Adrenal gland (tissue), 12 donors: Measurements from ENCODE around the gene RALGPS1. TPM values are rescaled to one million over a fixed set of nuclear protein-coding genes. Genes with fewer than 3 reads are reported as not detected.

Experiments
- DNase-seq, 7 donors: peaks; one replicate each; pipeline ENCODE4 v3.0.0-alpha.2; 2019 to 2020
- H3K27ac ChIP-seq, 5 donors: fragments of 200-600 bp; sonication (generic) in 4 of 5; 1 replicate in 3 of 5; 2 replicates in 2 of 5; pipeline versions ENCODE4 v1.5.1 to v1.8.0; 2016 to 2020; ENCODE audit warnings: mild to moderate bottlenecking in 1 of 5
- H3K27me3 ChIP-seq: fragments of 200-600 bp; 2 replicates; pipeline ENCODE4 v1.8.0; 2021
- H3K36me3 ChIP-seq, 2 donors: fragments of 200-600 bp; replicated peaks in 1 of 2; 1 replicate in 1 of 2; 2 replicates in 1 of 2; pipeline versions ENCODE4 v1.5.1 to v1.8.0; 2018 to 2022
- H3K4me1 ChIP-seq, 2 donors: fragments of 200-600 bp; replicated peaks in 1 of 2; 1 replicate in 1 of 2; 2 replicates in 1 of 2; pipeline versions ENCODE4 v1.5.1 to v1.8.0; 2018 to 2021
- H3K4me3 ChIP-seq, 4 donors: fragments of 200-600 bp; sonication (generic) in 3 of 4; one replicate each; pipeline ENCODE4 v1.5.1; 2016 to 2018
- H3K9me3 ChIP-seq, 3 donors: fragments of 200-600 bp; sonication (generic) in 1 of 3; replicated peaks in 1 of 3; 1 replicate in 2 of 3; 2 replicates in 1 of 3; pipeline versions ENCODE4 v1.5.1 to v1.8.0; 2016 to 2021
- POLR2A ChIP-seq, 2 donors: fragments of 450-650 bp; IDR thresholded peaks; one replicate each; pipeline ENCODE4 v1.6.1; 2017; ENCODE audit warnings: antibody characterized with exemption in 2 of 2, mild to moderate bottlenecking in 2 of 2, moderate library complexity in 1 of 2
- WGBS, 4 donors: extraction: QIAGEN DNeasy Blood & Tissue Kit in 2 of 4; methylation state at CpG; one replicate each; pipeline versions ENCODE4 v1.1.5 to v1.1.7; 2013 to 2017; 5-methylcytosine and 5-hydroxymethylcytosine counted together
- intact Hi-C, 2 donors: fragments of 100-400 bp; cut with DNase I; formaldehyde crosslinking; loops; one replicate each; pipeline versions ENCODE4 v1.14.1 to v1.15.0; 2022 to 2023
- polyA plus RNA-seq, 3 donors: library from polyadenylated mRNA; stranded (reverse); fragments of 200-250 nt in 2 of 3; fragments of 350-450 nt in 1 of 3; fragmentation: Illumina TruSeq in 1 of 3; extraction: RNeasy Lipid Tissue Mini Kit (QIAGEN cat#74804) in 1 of 3; gene quantifications; one replicate each; pipeline ENCODE4 v1.2.3, GENCODE V29; 2013 to 2014
- total RNA-seq, 9 donors: library from RNA; depleted of rRNA in 4 of 9; stranded (reverse); fragments of >200 nt in 4 of 9; fragments of 120-200 nt in 1 of 9; fragmentation: NEBNext Ultra II Directional in 1 of 9; extraction: Animal tissue kit (Norgen Biotek cat#: 25700) in 1 of 9; gene quantifications; one replicate each; pipeline versions ENCODE4 v1.1.0 to v1.2.4, GENCODE V29; 2013 to 2023
- TF ChIP-seq, protein P1 (sequence below), 6 experiments: fragments of 450-650 bp in 4 of 6; fragments of 200-600 bp in 2 of 6; sonication (generic) in 1 of 6; IDR thresholded peaks; 1 replicate in 5 of 6; 2 replicates in 1 of 6; pipeline versions ENCODE4 v1.5.1 to v1.8.0; 2016 to 2021; ENCODE audit warnings: antibody characterized with exemption in 6 of 6, mild to moderate bottlenecking in 2 of 6, moderate library complexity in 1 of 6
- donor health status: healthy with polysubstance abuse.
- donor health status: Bipolar disorder and iron deficiency.
- donor health status: DM: yes; HTN: yes; CAD: no.
- donor health status: DM: no; HTN: no; CAD: no.
- donor health status: DM: no; HTN: no; CAD: no.
- donor health status: DM: yes; HTN: yes; CAD: no.

The RALGPS1 gene
- total and polyA plus RNA-seq, 12 donors = 2.8 to 9.9 (median 5.1) TPM

DNA sequence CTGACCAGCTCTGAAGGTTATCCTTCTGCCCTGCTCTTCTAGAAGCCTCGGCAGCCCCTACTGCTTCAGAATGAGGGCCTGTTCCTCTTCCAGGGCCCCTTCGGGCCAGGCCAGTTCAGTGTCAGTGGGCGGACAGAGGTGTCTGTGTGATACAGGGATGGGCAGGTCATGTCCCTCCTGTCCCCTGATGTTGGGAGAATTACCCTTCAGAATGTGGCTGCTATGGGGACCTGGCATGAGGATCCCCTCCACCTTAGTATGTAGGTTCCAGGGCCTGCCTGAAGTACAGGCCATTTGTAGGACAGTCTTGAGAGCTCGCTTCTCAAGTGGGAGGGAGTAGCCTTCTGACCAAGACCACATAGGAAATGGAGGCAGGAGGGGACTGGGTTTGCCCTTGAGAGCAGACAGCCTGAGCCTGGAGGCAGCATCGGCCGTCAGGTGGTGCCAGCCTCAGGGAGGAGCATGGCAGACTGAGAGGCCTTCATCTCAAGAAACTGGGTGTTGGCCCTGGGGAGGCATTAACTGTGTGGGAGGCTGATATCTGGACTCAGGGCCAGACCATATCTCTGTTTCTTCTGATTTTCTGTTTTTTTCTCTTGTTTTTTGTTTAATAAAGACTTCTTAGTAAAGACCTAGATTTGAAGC is 175.9 kb downstream of the RALGPS1 start:
- no peak overlapping the region for H3K4me3 ChIP-seq
- no peaks in the 10 kb centered on the region for H3K36me3 ChIP-seq
- H3K9me3 ChIP-seq = no peaks in the 10 kb centered on the region
- TF ChIP-seq POLR2A (IDR thresholded peaks at IDR 0.05) = no peak
- TF ChIP-seq, protein P1, sequence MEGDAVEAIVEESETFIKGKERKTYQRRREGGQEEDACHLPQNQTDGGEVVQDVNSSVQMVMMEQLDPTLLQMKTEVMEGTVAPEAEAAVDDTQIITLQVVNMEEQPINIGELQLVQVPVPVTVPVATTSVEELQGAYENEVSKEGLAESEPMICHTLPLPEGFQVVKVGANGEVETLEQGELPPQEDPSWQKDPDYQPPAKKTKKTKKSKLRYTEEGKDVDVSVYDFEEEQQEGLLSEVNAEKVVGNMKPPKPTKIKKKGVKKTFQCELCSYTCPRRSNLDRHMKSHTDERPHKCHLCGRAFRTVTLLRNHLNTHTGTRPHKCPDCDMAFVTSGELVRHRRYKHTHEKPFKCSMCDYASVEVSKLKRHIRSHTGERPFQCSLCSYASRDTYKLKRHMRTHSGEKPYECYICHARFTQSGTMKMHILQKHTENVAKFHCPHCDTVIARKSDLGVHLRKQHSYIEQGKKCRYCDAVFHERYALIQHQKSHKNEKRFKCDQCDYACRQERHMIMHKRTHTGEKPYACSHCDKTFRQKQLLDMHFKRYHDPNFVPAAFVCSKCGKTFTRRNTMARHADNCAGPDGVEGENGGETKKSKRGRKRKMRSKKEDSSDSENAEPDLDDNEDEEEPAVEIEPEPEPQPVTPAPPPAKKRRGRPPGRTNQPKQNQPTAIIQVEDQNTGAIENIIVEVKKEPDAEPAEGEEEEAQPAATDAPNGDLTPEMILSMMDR (IDR thresholded peaks at IDR 0.05) = no peak
- H3K27ac ChIP-seq = peak overlapping the region in 2 of 5 donors; percentile 56 to 59
- WGBS, 4 donors = 65 to 86% (median 81%) methylated on average over 5 to 6 of the region's 6 CpGs
- peaks cover 0 to 16% of the 10 kb centered on the region in 2 donors for H3K4me1 ChIP-seq
- peak in 1 of 7 donors; percentile 2 for DNase-seq
- H3K27me3 ChIP-seq = no peaks in the 10 kb centered on the region
- intact Hi-C loops = no loop called here

DNA sequence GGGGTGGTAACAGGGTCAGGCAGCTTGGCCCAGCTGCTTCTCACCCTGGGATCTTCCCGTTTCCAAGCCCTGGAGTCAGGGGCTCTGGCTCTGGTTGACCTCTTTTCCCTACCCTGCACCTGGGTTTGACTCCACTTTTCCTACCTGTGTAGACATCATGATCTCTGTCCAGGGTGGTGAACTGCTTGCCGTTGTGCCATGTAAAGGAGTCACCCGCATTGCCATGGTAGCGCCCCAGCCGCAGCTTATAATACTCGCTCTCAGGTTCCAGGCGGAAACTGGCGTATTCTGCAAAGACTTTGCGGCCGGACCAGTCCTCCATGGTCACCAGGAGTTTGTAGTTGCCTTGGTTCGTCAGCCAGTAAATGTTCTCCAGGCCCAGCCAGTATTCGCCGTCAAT is 176.9 kb downstream of the RALGPS1 start:
- no peaks in the 10 kb centered on the region for H3K36me3 ChIP-seq
- TF ChIP-seq, protein P1 (IDR thresholded peaks at IDR 0.05) = no peak
- no peak for TF ChIP-seq POLR2A (IDR thresholded peaks at IDR 0.05)
- 89 to 98% (median 97%) methylated on average over 10 to 13 of the region's 13 CpGs for WGBS, 4 donors
- H3K4me3 ChIP-seq = no peak overlapping the region
- H3K27me3 ChIP-seq = no peaks in the 10 kb centered on the region
- no peaks in the 10 kb centered on the region for H3K9me3 ChIP-seq
- peaks cover 0 to 16% of the 10 kb centered on the region in 2 donors for H3K4me1 ChIP-seq
- intact Hi-C loops = no loop called here
- DNase-seq = no peak
- H3K27ac ChIP-seq = peak overlapping the region in 1 of 5 donors; percentile 56

DNA sequence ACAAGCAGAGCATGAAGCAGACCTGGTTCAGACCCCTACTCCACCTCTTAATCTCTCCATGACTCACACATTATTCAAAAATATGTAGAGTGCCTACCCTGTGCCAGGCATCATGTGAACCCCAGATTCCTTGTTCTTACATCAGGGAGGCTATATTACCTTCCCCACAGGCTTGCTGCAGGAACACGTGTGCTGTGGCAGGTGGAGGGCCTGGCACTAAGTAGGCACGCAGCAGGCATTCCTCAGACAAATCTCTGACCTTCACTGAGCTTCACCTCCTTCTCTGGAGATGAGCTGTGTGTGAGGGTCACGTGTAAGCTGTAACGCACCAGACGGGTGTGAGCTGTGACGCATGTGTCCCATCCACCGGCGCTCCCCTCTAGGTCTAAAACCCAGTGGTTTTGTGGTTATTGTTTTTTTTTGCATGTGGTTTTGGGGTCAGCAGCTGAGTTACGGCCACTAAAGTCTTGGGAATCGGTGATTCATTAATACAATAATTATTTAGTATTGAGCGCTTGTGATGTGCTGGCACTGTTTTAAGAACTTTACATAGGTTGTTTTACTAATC is 177.5 kb downstream of the RALGPS1 start:
- Histone ChIP-seq H3K4me3 (no peak overlapping the region), H3K27ac (no peak overlapping the region), H3K27me3 (no peaks in the 10 kb centered on the region), H3K4me1 (peaks cover 0 to 16% of the 10 kb centered on the region in 2 donors), H3K36me3 (no peaks in the 10 kb centered on the region), H3K9me3 (no peaks in the 10 kb centered on the region)
- no peak for TF ChIP-seq POLR2A (IDR thresholded peaks at IDR 0.05)
- TF ChIP-seq, protein P1 (IDR thresholded peaks at IDR 0.05) = no peak
- intact Hi-C loops = no loop called here
- DNase-seq = peak in 1 of 7 donors; percentile 6
- 89 to 98% (median 90%) methylated on average over 8 to 11 of the region's 11 CpGs for WGBS, 4 donors

DNA sequence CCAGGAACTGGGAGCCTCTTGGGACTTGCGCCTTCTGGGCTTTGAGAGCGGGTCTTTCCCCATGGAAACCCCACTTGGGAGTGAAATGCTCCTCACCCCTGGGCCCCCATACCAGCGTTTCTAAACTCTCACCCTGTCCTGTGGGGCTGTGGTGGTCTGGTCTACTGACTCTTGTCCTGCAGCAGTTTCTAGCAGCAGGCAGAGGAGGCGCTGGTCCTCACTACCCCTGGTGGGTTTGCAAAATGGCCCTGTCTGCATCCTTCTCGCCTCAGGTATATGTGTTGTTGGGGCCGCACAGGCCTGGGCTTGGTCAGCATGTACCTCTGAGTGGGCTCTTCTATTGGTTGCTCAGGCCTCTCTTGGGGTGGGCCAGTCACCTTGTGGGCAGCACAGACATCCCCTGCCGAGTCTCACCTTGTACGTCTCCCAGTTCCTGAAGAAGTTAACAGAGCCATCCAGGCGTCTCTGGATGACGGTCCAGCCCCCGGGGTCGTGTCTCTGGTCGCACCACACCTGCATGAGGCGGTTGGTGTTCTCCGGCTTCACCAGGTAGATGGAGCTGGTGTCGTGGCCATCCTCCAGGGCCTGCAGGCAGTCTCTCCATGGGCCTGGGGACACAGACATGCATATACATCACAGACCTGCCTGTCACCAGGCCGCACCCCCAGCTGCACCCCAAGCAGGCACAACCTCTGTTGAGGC is 178.9 kb downstream of the RALGPS1 start:
- peak in 1 of 7 donors; percentile 14 for DNase-seq
- Histone ChIP-seq H3K9me3 (no peaks in the 10 kb centered on the region), H3K27ac (no peak overlapping the region), H3K27me3 (no peaks in the 10 kb centered on the region), H3K4me3 (no peak overlapping the region), H3K36me3 (no peaks in the 10 kb centered on the region), H3K4me1 (peaks cover 0 to 16% of the 10 kb centered on the region in 2 donors)
- intact Hi-C loops = no loop called here
- TF ChIP-seq POLR2A (IDR thresholded peaks at IDR 0.05) = no peak
- TF ChIP-seq, protein P1 (IDR thresholded peaks at IDR 0.05) = no peak
- 92 to 96% (median 94%) methylated on average over 9 to 17 of the region's 17 CpGs for WGBS, 4 donors
